Activated CD8-positive, alpha-beta memory T cell treated with anti-CD3 and anti-CD28 coated beads for 24 hours (primary cell): ENCODE data around the gene ANKRD33B.
"Not testable (repeated sequence)": the region's sequence is repeated elsewhere in the genome, so short reads cannot be mapped to it uniquely, and the experiment has no call there.

Source experiments
- DNase-seq: peaks from one replicate; pipeline ENCODE4 v3.0.0-alpha.2; 2020

The ANKRD33B gene

DNA sequence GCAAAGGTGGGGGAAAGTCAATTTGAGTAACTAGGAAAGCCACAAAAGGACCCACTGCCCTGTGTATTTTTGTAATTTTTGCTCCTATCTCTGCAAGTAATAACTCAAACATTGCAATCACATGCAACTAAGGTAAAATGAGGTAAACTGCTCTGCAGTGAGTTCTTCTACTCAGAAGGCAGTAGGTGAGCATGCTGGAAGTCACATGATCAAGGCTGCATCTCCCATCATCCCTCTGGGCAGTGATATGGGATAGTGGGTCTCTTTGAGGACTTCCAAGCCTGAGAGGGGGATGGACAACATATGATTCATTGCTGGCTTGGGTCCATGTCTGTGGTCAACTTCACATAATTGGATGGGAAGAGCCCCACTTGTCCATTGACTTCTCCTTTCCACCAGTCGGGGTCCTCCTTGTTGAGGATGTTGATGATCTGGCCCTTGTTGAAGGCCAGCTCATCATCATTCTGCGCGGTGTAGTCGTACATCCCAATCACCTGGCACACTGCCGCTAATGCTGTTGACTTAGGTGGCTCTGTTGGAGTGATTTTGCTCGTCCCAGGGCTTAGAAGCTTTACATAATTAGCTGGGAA lies 100.4 kb downstream of the ANKRD33B start:
- DNase-seq: not testable (repeated sequence)

DNA sequence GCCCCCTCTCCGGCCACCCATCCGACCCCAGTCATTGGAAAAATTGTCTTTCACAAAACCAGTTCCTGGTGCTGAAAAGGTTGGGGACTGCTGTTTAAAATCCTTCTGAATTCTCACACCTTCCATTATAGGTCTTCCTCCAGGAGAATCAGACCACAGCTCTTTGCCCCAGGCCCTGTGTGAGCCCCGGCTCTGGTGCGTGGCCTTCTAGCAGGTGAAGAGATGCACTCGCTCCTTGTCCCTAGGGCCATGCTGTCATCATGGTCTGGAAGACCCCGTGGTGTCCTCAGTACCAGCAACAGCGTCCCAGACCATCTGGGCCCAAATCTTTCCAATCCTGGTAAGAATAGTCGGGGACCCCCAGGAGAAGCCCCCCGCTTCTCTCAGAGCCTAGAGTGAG lies 101.9 kb downstream of the ANKRD33B start:
- DNase-seq: no peak

DNA sequence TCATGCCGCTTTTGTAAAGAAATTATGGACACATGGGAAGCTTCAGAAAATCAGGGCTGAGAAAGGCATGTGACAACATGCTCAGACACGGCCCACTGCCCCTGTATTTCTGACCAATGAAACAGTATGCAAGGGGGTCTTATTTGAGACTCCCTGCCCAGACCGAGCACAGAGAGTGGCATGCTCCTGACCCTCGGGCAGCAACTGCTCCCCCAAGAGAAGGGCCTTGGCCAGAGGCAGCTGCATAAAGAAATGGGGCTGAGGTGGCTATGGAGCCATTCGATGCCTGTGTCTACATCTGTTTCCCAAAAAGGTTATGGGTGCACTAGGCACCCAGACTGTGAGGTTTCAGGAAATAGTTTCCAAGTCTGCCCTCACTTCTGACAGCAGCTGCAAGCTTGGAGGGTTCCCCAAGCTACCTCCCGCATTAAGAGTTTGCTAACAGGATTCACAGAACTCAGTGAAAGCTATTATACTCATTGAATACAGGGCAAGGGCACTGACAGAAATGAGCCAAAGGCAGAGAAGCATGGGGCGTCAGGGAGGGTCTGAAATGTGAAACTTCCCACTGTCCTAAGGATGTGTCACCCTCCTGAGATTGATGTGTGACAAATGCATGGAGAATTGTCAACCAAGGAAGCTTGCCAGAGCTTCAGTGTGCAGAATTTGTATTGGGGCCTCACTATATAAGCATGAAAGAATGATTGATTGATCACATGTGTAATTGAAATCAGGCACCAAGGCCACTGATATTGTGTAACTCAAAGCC lies 102.8 kb downstream of the ANKRD33B start:
- DNase-seq: no peak

DNA sequence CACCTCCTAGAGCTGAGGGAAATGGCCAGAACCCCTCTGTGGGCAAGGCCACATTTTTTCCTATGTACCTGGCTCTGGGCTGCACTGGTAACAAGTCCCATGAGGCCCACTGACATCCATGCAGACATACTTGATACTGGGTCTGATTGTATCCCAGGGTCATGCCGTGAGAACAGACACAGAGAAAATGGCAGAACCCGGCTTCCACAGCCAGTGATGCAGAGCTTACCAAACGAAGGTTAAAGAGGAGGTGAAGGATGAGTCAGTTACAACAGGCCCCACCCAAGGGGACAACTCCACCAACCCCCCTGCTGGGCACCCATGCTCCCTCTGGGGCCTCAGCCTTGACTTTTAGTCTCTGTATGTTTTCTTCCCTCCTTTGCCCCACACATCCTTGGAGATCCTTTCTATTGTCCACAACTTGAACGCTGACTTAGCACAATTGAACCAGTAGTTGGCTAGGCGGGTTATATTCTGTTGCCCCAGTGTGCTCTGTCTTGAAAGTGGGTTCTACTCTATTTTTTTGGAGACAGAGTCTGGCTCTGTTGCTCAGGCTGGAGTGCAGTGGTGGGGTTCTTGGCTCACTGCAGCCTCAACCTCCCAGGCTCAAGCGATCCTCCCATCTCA lies 103.7 kb downstream of the ANKRD33B start:
- no peak for DNase-seq

DNA sequence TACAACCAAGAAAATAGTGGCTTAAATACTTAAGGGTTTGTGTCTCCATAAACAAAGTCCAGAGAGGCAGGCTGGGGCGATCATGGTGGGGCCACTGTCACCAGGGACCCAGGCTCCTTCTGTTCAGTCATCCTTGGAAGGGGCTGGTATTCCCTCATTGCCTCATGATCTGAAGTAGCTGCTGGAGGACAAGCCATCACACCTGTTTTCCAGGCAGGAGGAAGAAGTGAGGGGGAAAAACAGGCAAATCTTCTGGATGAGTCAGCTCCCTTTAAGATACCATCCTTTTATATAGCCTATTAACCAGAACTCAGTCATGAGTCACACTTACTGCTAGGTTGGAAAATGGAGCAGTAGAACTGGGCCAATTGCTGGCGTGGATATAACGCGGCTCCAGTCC lies 104.8 kb downstream of the ANKRD33B start:
- DNase-seq: no peak

DNA sequence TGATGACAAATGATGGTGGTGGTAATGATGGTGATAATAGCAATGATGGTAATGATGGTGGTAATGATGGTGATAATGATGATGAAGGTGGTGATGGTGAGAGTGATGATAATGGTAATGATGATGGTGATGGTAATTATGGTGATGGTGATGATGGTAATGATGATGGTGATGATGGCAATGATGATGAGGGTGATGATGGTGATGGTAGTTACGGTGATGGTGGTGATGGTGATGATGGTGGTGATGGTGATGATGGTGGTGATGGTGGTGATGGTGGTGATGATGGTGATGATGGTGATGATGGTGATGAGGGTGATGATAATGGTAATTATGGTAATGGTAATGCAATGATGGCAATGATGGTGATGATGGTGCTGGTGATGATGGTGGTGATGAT lies 106.1 kb downstream of the ANKRD33B start:
- no peak for DNase-seq

DNA sequence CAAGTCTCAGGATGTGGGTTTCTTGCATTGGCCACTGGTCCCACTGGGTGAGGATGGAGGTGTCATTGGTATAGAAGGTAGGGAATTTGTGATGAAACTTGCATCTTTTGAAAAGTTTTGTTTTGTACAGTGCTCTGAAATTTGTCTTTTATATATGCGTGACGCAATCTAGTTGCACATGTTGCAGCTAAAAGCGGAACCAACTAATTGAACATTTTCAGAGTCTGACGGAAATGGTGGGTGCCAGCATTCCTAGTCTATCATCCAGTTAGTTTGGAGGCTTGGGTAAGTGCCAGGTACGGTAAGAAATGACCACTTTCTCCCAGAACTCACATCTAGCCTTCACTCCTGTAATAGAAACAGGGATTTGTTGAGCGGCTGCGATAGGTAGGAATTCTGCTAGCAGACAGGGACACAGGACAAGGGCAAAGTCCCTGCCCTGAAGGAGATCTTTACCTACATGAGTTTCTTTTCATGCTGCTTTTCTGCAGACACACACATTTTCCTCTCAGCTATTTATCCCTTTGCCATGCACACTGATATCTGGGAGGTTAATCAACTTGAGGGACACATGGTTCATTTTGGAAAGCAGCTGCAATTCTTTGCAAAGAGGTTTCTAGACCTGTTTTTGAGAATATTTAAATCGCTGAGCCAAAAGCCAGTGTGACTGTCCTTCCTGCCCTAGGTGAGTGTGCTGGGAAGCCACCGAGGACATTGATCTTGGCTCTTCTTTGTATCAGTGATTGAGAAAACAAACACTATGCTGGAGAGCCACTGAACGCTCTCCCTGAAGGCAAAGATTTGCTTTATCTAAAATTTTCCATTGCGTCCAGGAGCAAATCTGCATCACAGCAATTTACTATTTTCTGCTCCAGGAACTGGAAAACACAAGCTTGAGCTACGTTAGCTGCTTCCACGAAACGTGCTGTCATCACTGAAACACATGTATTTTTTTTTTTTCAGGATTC lies 107.5 kb downstream of the ANKRD33B start:
- no peak for DNase-seq

DNA sequence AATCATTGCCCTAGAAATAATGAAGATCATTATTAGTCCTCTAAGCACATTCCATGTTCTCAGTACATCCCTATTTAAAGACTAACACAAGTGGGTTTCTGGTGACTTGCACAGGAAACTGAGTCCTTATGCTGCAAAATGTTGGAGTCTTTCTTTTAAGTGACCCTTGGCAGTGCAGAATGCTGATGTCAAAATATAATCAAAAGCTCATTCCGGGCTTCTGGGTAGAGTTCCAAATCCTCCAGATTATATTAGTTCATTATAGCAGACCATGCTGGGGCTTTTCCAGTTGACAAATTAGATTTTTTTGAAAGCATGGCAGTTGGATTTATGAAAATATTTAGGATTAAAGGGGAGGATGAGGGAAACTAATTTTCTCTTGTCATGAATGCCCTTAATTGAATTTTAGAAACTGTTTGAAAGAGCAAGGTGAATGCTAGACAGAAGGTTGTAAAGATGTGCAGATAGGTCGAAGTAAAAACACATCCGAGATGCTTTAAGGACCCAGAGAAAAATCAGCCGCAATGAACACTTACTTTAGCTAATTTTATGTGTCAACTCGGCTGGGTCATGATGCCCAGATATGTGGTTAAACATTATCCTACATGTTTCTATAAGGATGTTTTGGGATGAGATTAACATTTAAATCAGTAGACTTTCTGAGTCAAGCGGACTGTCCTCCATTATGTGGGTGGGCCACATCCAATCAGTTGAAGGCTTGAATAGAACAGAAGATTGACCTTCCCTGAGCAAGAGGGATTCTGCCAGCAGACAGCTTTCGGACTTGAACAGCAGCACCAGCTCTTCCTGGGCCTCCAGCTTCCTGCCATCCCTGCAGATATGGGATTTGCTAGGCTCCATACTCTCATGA lies 108.5 kb downstream of the ANKRD33B start:
- DNase-seq: no peak

DNA sequence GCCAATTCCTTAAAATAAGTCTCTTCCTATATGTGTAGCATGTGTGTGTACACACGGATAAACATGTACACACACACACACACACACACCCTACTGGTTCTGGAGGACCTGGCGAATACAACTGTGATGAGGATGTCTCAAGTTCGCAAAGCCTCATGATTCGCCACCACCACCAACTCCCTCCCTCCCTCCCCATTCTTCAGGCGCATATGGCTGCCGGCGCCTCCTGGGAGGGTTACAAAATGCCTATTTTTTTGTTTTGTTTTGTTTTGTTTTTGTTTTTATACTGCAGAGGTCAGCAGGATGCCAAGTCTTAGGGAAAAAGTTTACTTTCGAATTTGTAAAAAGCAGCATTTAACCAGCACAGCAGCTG lies 109.1 kb downstream of the ANKRD33B start:
- DNase-seq: no peak

DNA sequence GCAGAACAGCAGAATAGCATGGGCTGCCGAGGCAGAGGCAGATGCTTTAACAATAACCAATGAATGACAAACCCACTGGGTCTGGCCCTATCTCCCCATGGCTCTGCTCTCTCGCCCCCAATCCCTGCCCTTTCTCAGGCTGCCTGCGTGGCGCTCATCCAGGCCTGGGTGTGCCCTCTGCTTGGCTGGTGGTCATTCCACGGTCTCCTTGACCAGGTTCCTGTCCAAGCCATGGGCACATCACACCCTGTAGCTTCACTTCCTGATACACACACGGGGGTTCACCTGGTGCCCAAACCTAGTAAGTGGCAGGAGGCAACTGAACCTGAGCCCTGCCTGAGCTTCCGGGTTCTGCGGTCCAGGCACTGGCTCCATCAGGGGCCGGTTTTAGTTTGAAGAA lies 109.5 kb downstream of the ANKRD33B start:
- DNase-seq: no peak

DNA sequence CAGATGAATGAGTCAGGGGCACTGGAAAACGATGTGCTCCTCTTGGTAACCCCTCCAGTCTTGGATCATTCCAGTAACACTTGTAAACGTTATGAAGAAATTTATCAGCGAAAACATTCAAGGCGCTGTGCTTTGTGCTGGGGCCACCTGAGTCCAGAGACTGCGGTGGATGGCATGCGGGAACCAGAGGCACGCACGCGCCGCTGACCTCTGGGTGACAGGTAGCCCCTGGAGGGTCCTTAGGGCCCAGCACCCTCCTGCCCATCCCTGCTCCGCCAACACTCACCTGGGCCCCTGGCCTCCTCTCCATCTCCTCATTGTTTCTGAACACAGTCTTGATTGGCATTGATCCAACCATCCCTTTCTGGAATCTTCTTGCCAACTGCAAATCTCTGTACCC lies 110.2 kb downstream of the ANKRD33B start:
- DNase-seq: no peak

DNA sequence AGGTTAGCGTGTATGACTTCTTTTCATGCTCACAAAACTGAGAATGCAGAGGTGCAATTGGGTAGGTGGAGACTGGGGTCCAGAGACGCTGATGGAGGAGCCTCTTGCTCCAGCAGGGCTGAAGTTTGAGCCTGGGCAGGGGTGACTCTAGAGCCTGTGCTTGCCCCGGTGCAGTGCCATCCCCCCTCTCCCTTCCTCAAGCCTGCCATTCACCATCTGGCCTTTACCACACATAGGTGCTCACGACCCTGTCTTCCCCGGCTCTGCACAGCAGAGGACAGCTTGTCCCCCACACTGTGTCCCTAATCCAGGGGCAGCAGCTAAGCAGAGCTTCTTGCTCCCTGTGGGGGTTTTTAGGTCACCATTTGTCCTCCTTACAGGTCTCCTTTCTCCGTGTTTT lies 110.7 kb downstream of the ANKRD33B start:
- no peak for DNase-seq

DNA sequence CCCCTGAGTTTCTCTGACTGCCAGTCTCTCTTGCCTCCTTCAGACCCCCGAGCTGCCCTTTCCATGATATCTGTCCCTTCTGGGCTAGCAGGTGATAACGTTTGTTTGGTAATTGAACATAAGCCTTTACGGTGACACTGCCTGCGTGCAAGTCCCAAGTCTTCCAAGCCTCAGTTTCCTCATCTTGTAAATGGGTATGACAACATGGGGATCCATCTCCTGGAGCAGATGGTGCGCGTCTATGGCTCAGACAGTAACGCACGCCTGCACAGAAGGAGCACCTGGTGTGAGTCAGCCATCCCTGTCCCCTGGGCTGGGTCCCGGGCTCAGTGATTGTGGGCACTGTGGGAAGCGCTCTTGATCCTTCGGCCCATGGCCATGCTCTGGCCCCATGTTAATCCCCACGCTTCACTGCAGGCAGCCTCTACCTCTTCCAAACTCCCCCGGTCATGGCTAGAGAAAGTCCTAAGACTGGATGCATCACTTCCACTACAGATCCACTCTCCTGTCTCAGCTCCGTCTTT lies 111.4 kb downstream of the ANKRD33B start:
- no peak for DNase-seq

DNA sequence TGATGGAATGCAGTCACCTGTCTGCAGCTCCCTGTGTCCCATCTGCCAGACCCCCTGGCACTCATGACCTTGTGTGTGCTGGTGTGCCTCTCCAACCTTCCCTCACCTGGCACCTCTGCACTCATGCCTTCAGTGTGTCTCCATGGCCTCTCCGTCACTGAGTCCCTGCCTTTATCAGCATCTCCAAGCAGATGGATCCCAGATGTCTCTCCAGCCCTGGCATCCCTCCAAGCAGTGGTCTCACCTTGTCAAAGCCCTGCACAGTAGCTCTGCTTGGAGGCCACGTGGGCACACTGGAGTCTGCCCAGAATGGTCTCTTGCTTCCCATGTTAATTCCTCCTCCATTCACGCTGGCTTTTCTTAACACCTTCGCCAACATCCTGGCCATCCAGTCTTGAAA lies 112.4 kb downstream of the ANKRD33B start:
- no peak for DNase-seq

DNA sequence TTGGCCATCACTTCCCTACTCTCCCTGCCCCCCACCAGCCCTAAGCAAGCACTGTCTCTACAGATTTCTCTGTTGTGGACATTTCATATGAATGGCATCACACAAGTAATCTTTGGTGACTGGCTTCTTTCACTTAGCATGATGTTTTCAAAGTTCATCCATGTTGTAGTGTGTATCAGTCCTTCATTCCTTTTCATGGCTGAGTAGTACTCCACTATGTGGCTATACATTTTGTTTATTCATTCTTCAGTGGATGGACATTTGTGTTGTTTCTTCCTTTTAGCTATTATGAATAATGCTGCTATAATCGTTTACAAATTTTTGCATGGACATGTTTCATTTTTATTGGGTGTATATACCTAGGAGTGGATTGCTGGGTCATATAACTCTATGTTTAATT lies 113.1 kb downstream of the ANKRD33B start:
- no peak for DNase-seq

DNA sequence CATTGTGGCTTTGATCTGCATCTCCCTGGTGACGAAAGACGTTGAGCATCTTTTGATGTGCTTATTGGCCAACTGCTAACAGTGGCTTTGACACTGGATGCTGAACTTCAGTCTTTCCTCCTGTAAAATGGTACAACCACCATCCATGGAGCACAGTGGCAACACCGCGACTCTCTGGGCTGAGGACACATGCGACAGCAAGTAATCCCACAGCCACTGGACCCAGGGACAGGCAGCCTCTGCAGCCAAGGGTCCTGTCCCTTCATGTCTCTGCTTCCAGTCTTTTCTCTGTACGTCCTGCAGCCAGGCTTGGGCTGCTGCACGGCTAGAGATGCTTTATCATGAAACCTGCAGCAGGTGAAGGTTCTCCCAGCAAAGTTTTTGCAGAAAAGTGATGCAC lies 113.7 kb downstream of the ANKRD33B start:
- no peak for DNase-seq

DNA sequence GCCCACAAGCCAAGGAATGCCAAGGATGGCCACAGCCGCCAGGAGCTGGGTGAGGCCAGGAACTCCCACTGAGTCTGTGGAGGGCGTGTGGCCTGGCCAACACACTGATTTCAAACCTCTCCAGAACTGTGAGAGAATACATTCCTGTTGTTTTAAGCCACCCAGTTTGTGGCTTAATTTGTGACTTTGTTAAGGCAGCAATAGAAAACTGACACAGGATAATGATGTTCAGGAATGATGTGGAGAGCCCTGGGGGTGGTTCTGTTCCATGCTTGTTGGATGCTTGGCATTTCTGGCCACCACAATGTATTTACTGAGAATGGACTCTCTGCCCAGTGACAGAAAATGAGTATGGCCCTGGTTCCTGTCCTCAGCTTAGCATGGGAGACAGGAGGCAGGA lies 114.4 kb downstream of the ANKRD33B start:
- no peak for DNase-seq

DNA sequence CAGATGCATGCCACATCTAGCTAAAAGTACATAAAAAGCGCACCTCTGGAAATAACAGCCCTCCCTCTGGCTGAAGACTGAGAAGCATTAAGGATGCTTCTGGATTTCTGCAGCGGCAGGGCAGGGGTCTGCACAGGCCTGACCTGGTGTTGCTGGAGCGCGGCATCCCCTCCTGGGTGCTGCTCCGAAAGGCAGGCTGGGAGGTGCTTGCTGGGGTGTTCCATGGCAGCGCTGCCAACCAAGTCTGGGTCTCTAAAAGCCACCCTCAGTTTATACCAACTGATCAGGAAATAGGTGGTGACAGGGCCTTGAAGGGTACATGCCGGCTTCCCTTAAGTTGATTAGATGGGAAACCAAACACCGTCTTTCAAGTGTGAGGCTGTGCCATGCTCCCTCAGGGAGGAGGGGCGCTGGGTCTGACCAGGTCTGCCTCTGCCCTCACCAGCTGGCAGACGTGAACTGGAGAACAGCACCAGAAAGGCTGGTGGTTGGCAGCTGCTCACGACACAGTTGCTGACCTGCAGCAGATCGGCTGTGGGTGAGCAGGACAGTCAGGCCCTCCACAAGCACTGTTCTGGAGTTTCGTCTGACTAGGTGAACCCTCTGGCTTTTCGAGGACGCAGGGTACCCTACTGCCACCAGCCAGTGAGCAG lies 115.6 kb downstream of the ANKRD33B start:
- DNase-seq: no peak

DNA sequence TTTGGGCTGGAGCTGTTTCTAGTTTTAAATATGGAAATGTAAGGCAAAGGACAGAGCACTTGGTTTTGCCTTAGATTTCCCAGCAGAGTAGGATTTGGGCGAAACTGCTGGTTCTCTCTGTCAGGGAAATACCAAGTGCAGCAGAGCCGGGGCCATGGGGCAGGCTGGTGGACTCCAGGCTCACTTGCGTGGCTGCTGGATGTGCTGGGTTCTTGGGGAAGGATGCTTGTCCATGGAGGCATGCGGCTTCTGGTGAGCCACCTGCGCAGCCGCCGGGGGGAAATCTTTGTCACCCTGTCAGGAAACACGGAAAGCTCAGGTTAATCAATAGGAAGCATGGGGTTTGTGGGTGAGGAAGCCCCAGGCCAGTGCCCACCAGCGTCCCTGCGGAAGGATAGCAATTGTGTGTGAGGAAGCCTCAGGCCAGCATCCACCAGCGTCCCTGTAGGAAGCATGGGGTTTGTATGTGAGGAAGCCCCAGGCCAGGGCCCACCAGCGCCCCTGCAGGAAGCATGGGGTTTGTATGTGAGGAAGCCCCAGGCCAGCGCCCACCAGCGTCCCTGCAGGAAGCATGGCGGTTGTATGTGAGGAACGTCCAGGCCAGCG lies 117.1 kb downstream of the ANKRD33B start:
- no peak for DNase-seq

DNA sequence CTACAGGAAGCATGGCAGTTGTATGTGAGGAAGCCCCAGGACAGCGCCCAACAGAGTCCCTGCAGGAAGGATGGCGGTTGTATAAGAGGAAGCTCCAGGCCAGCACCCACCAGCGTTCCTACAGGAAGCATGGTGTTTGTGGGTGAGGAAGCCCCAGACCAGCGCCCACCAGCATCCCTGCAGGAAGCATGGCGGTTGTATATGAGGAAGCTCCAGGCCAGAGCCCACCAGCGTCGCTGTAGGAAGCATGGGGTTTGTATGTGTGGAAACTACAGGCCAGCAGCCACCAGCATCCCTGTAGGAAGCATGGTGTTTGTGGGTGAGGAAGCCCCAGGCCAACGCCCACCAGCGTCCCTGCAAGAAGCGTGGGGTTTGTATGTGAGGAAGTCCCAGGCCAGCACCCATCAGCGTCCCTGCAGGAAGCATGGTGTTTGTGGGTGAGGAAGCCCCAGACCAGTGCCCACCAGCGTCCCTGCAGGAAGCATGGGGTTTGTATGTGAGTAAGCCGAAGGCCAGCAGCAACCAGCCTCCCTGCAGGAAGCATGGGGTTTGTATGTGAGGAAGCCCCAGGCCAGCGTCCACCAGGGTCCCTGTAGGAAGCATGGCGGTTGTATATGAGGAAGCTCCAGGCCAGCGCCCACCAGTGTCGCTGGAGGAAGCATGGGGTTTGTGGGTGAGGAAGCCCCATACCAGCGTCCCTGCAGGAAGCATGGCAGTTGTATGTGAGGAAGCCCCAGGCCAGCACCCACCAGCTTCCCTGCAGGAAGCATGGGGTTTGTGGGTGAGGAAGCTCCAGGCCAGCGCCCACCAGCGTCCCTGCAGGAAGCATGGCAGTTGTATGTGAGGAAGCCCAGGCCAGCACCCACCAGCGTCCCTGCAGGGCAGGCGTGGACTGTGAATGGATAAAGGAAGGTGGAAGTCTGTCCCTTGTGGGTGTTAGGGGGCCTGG lies 118.1 kb downstream of the ANKRD33B start:
- no peak for DNase-seq
